Left lung (tissue), 10 donors: ENCODE measurements around the gene TEAD1. TPM values are rescaled to one million over a fixed set of nuclear protein-coding genes. Genes with fewer than 3 reads are reported as not detected.

Experiments
- ATAC-seq: fragments of 200-7000 bp; cut with Tn5 transposase; one replicate; pipeline ENCODE4 v1.9.1; 2020; ENCODE audit warnings: moderate library complexity
- DNase-seq, 4 donors: peaks; one replicate each; pipeline ENCODE4 v3.0.0-alpha.2; 2013 to 2020
- H3K27ac ChIP-seq, 2 donors: fragments of 200-600 bp; sonication (generic) in 1 of 2; one replicate each; pipeline versions ENCODE4 v1.5.0 to v1.8.0; 2020 to 2021
- H3K27me3 ChIP-seq, 2 donors: fragments of 200-600 bp; sonication (generic) in 1 of 2; one replicate each; pipeline versions ENCODE4 v1.5.0 to v1.8.0; 2020 to 2021
- H3K36me3 ChIP-seq, 2 donors: fragments of 200-600 bp; sonication (generic) in 1 of 2; one replicate each; pipeline versions ENCODE4 v1.5.0 to v1.8.0; 2020 to 2021
- H3K4me1 ChIP-seq, 2 donors: fragments of 200-600 bp; one replicate each; pipeline ENCODE4 v1.8.0; 2021
- H3K4me3 ChIP-seq, 2 donors: fragments of 200-600 bp; sonication (generic) in 1 of 2; one replicate each; pipeline versions ENCODE4 v1.5.0 to v1.8.0; 2020 to 2021; ENCODE audit warnings: mild to moderate bottlenecking in 1 of 2
- H3K9me3 ChIP-seq, 2 donors: fragments of 200-600 bp; sonication (generic) in 1 of 2; one replicate each; pipeline versions ENCODE4 v1.5.0 to v1.8.0; 2020 to 2021
- CTCF ChIP-seq, 2 donors: fragments of 200-600 bp; sonication (generic) in 1 of 2; IDR thresholded peaks; one replicate each; pipeline versions ENCODE4 v1.5.0 to v1.8.0; 2021; ENCODE audit warnings: antibody characterized with exemption in 2 of 2
- intact Hi-C, 2 donors: fragments of 100-400 bp; cut with DNase I; formaldehyde crosslinking; loops; one replicate each; pipeline versions ENCODE4 v1.11.2 to v1.14.2; 2022
- polyA plus RNA-seq, 6 donors: library from polyadenylated mRNA; unstranded; fragments of 120-200 nt; gene quantifications; one replicate each; pipeline ENCODE4 v1.2.1, GENCODE V29; 2013; ENCODE audit not compliant: insufficient read length in 6 of 6
- total RNA-seq, 2 donors: library from RNA; stranded (reverse); fragmentation: NEBNext Ultra II Directional; extraction: Animal tissue kit (Norgen Biotek cat#: 25700); gene quantifications; one replicate each; pipeline ENCODE4 v1.2.1, GENCODE V29; 2021
- donor health status: DM: no; HTN: yes; CAD: no.
- donor health status: DM: no; HTN: no; CAD: no.

TEAD1 gene
- total and polyA plus RNA-seq, 8 donors = 58.1 to 106 (median 86.9) TPM

- no peak for TF ChIP-seq CTCF (IDR thresholded peaks at IDR 0.05)
- Histone ChIP-seq H3K4me1 (peaks cover 26 to 30% of the 10 kb centered on the region in 2 donors), H3K27ac (no peak overlapping the region), H3K9me3 (no peaks in the 10 kb centered on the region), H3K36me3 (no peaks in the 10 kb centered on the region), H3K4me3 (no peak overlapping the region), H3K27me3 (no peaks in the 10 kb centered on the region)
- peak in 1 of 4 donors; percentile 40 for DNase-seq
- no peak for ATAC-seq
- intact Hi-C loops = no loop called here
Measured at GRCh38 chr11:12812849-12813248, 138.6 kb downstream of the TEAD1 start.

GRCh38 chr11:12813371-12814225 is 139.4 kb downstream of the TEAD1 start:
- intact Hi-C loops = no loop called here
- H3K36me3 ChIP-seq = no peaks in the 10 kb centered on the region
- peaks cover 26% of the 10 kb centered on the region in 2 donors for H3K4me1 ChIP-seq
- DNase-seq (peak in 3 of 4 donors; percentile 61 to 86 (median 68)), ATAC-seq (peak; percentile 43)
- no peaks in the 10 kb centered on the region for H3K9me3 ChIP-seq
- TF ChIP-seq CTCF (IDR thresholded peaks at IDR 0.05) = no peak
- peak overlapping the region; percentile 34 to 67 for H3K27ac ChIP-seq
- H3K4me3 ChIP-seq = no peak overlapping the region
- no peaks in the 10 kb centered on the region for H3K27me3 ChIP-seq

GRCh38 chr11:12815129-12815480 is 140.9 kb downstream of the TEAD1 start:
- Histone ChIP-seq H3K27ac (peak overlapping the region; percentile 4 to 69), H3K4me1 (peaks cover 23 to 26% of the 10 kb centered on the region in 2 donors), H3K36me3 (no peaks in the 10 kb centered on the region), H3K4me3 (no peak overlapping the region), H3K27me3 (no peaks in the 10 kb centered on the region), H3K9me3 (no peaks in the 10 kb centered on the region)
- DNase-seq (no peak), ATAC-seq (no peak)
- intact Hi-C loops = no loop called here
- TF ChIP-seq CTCF (IDR thresholded peaks at IDR 0.05) = no peak

GRCh38 chr11:12815931-12816494 is 141.8 kb downstream of the TEAD1 start:
- Histone ChIP-seq H3K36me3 (no peaks in the 10 kb centered on the region), H3K9me3 (no peaks in the 10 kb centered on the region), H3K27me3 (no peaks in the 10 kb centered on the region), H3K4me3 (no peak overlapping the region), H3K4me1 (peaks cover 23 to 26% of the 10 kb centered on the region in 2 donors), H3K27ac (peak overlapping the region; percentile 14 to 28)
- peak in 1 of 4 donors; percentile 53 for DNase-seq
- peak; percentile 31 for ATAC-seq
- no peak for TF ChIP-seq CTCF (IDR thresholded peaks at IDR 0.05)
- intact Hi-C loops = no loop called here

GRCh38 chr11:12817681-12818332 is 143.6 kb downstream of the TEAD1 start:
- intact Hi-C loops = no loop called here

More at GRCh38 chr11:12817681-12818332, 143.6 kb downstream of the TEAD1 start:
- Histone ChIP-seq H3K27me3 (no peaks in the 10 kb centered on the region), H3K9me3 (no peaks in the 10 kb centered on the region), H3K27ac (no peak overlapping the region), H3K4me3 (no peak overlapping the region), H3K36me3 (no peaks in the 10 kb centered on the region), H3K4me1 (peaks cover 23 to 26% of the 10 kb centered on the region in 2 donors)
- ATAC-seq = no peak
- DNase-seq = no peak
- TF ChIP-seq CTCF (IDR thresholded peaks at IDR 0.05) = no peak
